Stimulated activated CD4-positive, alpha-beta T cell treated with anti-CD3 and anti-CD28 coated beads, Interleukin-1b, Interleukin-23, amount 100 ng/mL, for 4 hours (primary cell): ENCODE data around the gene PPIE.

Source experiments
- DNase-seq, 2 donors: peaks; one replicate each; pipeline ENCODE4 v3.0.0-alpha.2; 2020; ENCODE audit warnings: low read depth in 2 of 2

Gene PPIE

GRCh38 chr1:39738622-39739366 lies at the start of gene PPIE:
Gene PPIE, plus strand, starts transcription at chr1:39738882. Its CDS starts 19 bp downstream, at chr1:39738901.
- DNase-seq, result peak; percentile 94 to 99

- no peak for DNase-seq
Measured at GRCh38 chr1:39689214-39689613, 49.5 kb upstream of the PPIE start.

- no peak for DNase-seq
Measured at GRCh38 chr1:39689635-39690034, 49.0 kb upstream of the PPIE start.

- no peak for DNase-seq
Measured at GRCh38 chr1:39690225-39690624, 48.5 kb upstream of the PPIE start.

GRCh38 chr1:39690794-39691382 lies 47.8 kb upstream of the PPIE start:
- DNase-seq, result no peak

GRCh38 chr1:39691383-39692151 lies 47.1 kb upstream of the PPIE start, which contains the start of gene HPCAL4:
Gene HPCAL4, minus strand, starts transcription at chr1:39691433. Its CDS starts 6,830 bp downstream, at chr1:39684603.
- peak; percentile 77 to 79 for DNase-seq

GRCh38 chr1:39692152-39693074 lies 46.3 kb upstream of the PPIE start:
- no peak for DNase-seq

- no peak for DNase-seq
Measured at GRCh38 chr1:39694026-39694425, 44.7 kb upstream of the PPIE start.

GRCh38 chr1:39695016-39695415 lies 43.7 kb upstream of the PPIE start:
- DNase-seq, result no peak

GRCh38 chr1:39696448-39696847 lies 42.2 kb upstream of the PPIE start:
- no peak for DNase-seq

- no peak for DNase-seq
Measured at GRCh38 chr1:39698568-39698967, 40.1 kb upstream of the PPIE start.

- no peak for DNase-seq
Measured at GRCh38 chr1:39699419-39699818, 39.3 kb upstream of the PPIE start.

- DNase-seq, result no peak
Measured at GRCh38 chr1:39700348-39700747, 38.3 kb upstream of the PPIE start.

GRCh38 chr1:39701049-39701439 lies 37.6 kb upstream of the PPIE start:
- no peak for DNase-seq

GRCh38 chr1:39704757-39705156 lies 33.9 kb upstream of the PPIE start:
- DNase-seq, result no peak

- no peak for DNase-seq
Measured at GRCh38 chr1:39707506-39707905, 31.2 kb upstream of the PPIE start.

- no peak for DNase-seq
Measured at GRCh38 chr1:39711104-39711965, 27.3 kb upstream of the PPIE start.

- no peak for DNase-seq
Measured at GRCh38 chr1:39711966-39712340, 26.7 kb upstream of the PPIE start.

- no peak for DNase-seq
Measured at GRCh38 chr1:39713557-39713956, 25.1 kb upstream of the PPIE start.

GRCh38 chr1:39717809-39718208 lies 20.9 kb upstream of the PPIE start:
- DNase-seq, result no peak
